LNCAP (cell line): Measurements from ENCODE around the gene CLEC16A.

ENCODE experiments used
- CTCF ChIP-seq: fragments of 450-650 bp; IDR thresholded peaks from 2 replicates; pipeline ENCODE4 v1.5.1; 2017; ENCODE audit warnings: mild to moderate bottlenecking

CLEC16A gene

GRCh38 chr16:10927497-10928112, 16.8 kb upstream of the CLEC16A start:
- TF ChIP-seq CTCF, result no peak

DNA sequence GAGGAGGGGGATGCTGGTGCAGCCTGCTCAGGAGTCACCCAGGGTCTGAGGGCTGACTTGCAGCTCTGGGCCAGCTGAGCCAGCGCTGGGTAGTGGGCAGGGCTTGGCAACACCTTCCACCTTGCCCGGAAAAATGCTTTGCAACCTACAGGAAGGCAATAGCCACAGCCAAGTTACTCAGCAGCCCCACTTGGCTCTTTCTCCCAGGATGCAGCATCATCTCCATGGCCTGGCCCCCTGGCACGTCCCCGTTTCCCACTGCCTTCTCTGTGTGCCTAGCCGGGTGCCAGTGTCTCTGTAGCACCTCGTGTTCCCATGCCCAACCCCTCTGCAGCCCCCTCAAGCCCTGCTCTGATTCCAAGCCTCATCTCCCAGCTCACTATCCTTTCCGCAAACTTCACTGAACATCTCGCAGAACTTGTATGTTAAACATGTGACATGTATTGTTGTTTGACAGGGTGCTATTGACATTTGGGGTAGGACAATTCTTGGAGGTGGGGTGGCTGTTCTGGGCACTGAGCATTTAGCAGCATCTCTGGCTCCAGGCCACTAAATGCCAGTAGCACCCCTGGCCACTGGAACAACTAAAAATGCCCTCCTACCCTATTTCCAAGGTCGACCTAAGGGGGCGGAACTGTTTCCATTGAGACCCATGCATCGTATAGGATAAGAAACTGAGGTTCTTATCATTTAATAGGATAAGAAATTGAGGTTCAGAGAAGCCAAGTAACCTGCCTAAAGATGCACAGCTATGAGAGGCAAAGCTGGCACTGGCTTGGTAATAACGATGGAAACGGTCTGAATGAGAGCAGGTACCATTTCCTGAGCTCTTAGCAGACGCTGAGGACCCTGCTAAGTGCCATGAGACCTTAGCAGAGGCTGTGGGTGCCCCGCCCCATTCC, 14.3 kb upstream of the CLEC16A start:
- TF ChIP-seq CTCF, result no peak

DNA sequence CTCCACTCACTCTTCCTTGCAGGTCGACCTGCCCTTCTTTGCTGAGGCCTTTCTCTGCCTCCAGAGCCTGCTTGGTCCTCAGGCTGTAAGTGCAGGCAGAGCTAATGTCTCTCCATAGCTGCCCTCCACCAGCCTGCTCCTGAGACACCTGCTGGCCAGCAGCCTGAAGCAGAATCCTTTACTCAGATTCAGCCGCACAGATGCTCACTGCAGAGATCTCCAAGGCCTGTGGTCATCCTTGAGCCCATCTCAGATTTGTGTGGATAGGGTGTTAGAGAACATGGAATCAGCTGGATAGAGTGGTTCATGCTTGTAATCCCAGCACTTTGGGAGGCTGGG, 13.6 kb upstream of the CLEC16A start:
- TF ChIP-seq CTCF, result no peak

- no peak for TF ChIP-seq CTCF
Observed at GRCh38 chr16:10931134-10931533, 13.2 kb upstream of the CLEC16A start.

DNA sequence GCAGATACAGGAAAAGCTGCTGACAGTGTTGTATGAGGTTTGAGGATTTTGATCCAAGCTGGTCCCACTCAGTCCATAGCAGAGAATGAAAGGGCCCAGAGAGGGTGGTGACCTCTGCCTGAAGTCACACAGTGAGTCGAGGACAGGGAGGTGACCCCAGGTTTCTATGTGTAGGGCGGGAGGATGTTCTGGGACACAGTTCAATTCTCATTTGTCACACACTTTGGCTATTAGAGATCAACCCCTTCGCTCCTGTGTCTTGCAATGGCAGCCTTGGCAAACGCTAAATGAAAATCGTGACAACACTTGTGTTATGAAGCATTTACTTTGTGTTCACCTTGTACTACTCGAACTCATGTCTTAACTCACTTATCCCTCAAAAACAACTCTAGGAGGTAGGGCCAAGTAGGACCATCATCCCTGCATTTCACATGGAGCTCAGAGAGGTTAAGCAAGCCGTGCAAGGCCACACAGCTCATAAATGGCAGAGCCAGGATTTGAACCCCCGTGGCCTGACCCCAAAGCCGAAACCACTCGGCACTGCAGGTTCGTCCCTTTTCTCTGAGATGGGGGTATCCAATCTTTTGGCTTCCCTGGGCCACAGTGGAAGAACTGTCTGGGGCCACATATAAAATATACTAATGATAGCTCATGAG, 12.3 kb upstream of the CLEC16A start:
- no peak for TF ChIP-seq CTCF

DNA sequence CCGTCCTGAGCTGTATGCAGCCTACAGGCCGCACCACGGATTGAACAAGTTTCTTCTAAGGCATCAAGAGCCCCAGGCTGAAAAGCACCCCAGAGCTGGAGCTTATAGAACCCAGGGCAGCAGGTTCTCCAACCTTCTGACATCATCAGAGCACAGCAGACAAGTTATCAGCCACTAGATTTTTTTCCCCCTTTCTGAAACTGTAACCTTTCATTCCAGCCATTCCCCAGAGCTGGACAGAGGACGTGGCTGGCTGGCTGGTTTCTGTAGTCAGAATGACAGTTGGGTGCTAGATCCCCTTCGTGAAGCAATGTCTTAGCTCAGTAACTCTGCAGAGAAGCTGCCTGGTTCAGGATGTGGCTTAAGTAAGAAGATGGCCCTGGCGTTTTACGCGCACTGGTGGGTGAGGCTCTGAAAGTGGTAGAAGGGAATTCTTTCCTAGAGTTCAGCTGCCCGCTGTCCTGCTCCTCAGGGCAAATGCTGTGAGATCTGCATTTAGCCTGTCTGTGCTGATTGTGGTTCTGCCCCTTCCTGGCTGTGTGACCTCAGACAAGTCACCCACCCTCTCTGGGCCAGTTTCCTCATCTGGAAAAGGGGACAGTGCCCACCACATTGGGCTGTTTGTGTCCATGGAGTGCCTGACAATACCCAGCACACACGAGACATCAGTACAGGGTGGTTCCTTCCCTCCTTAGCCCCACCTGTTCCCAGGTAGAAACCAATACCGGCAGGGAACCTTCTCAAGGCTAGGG, 11.2 kb upstream of the CLEC16A start:
- no peak for TF ChIP-seq CTCF

DNA sequence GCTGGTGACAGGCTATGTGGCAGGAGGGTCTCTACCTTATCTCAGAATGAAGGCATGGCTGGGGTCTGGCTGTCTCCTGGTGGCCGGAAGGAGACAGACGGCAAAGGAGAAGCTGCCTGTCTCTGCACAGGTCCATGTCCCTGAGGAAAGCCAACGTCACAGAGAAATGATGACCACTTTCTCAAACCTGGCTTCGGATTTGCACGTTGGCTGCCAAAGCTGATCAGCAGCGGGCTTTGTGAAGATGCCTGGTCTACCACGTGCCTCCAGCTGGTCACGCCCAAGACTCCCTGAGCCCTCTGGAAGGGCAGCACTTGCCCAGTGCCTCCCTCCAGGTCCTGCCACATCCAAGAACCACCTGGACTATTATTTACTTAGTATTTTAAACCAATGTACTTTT, 10.5 kb upstream of the CLEC16A start:
- no peak for TF ChIP-seq CTCF
